NCI-H2081 (cell line): ENCODE measurements around the gene SLC43A3.
"Not testable (repeated sequence)": the region's sequence is repeated elsewhere in the genome, so short reads cannot be mapped to it uniquely, and the experiment has no call there.

Experiments
- DNase-seq, 2 experiments: peaks; one replicate each; lab custom pipeline; 2025; lab: John Stamatoyannopoulos, UW

The SLC43A3 gene

DNA sequence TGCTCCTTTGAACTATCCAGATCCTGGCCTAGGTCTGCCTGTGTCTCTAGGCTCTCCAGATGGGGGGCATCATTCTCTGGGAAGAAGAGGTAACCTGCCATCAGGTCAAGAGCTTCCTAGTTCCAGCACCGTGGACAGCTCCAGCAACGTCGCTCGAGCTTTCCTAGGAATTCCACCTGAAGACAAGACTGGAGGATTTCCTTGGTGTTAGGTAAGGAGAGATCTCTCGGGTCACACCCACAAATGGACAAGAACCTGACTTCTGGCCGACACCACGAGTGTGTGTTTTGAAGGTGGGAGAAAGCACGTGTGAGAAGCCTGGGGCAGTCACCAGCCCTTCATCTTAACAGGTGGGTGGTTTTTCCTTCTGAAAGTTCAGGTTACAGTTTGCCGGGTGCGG is 47.2 kb downstream of the SLC43A3 start:
- DNase-seq, result no peak

DNA sequence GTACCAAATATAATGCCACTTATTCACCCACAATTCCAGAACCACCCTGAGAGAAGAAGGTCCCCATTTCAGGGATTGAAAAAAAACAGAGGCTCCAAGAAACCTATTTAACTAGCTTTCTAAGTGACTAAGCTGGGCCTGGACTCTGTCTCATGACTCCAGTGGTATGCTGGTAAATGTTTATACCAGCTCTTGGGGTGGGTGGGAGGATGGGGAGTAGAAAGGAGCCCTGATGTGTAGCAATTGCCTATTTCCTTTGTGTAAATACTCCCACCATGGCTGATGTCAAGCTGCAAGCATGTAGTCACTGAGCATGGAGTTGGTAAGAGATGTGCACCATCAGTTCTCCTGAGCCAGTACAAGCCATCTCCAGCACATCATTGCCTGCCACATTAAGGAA is 48.7 kb downstream of the SLC43A3 start:
- DNase-seq, result no peak

DNA sequence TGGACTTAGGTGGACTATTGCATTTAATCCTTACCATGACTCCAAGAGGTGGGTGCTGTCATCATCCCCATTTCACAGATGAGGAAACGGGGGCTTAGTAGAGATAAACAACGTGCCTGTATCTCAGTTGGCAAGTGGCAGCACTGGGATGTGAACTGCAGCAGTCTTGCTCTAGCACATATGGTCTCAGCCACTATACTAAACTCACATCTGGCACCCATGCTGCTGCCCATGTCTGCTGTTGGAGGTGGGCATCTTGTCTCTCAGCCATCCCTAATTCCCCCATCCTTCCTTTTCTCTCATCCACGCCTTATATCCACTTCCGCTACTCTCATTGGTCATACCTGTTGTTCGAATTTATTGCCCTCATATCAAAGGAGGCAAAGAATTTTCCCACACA is 49.8 kb downstream of the SLC43A3 start:
- DNase-seq, result no peak

DNA sequence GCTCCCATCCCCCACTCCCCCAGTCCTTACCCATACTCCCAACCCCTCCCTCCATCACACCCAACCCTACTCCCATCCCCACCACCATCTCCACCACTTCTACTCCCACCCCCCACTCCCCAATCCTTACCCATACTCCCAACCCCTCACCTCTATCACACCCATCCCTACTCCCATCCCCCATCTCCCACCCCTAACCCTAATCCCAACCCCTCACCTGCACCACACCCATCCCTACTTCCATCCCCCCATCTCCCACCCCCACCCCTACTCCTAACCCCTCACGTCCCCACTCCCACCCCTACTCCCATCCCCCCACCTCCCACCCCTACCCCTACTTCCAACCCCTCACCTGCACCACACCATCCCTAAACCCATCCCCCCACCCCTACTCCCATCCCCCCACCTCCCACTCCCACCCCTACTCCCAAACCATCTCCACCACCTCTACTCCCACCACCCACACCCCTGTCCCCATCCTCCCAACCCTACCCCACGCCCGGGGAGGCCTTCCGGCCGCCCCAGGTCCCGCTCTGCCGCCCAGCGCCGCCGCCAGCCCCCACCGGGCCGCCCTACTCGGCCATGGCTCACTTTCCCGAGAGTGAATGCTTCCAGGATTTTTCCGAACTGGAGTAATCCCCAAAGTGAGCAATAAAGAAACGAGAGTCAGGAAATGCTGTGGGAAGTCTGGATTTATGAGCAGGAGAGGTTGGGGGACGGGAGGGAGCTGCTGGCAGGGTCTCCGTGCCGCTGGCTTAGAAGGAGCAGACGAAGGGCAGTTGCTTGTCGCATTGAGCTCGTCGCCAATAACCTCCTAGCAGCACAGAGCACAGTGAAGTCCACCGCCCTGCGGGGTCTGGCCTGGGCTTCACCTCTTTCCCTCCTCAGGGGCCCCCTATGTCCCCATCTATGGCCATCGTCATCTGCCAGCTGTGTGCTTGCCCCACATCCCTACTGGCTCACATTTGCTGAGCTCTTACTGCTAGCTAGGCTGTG is 50.5 kb downstream of the SLC43A3 start:
- DNase-seq, result no peak

DNA sequence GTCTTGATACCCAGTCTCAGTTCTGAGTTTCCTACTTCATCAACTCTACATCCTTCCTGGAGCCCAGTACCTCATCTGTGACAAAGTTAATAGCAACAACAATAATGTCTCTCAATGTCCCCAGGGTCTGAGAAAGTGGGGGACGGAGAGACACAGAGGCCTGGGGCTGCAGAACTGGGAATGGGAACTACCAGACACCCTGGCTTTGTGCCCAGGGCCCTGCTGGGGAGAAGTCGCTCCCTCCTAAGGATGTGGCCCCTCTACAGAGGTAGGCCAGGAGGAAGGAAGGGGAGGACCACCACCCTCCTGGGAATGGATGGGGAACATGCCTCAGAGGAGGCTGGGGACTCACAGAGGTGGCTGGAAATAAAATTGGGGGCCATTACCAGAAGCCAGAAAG is 51.4 kb downstream of the SLC43A3 start:
- no peak for DNase-seq

DNA sequence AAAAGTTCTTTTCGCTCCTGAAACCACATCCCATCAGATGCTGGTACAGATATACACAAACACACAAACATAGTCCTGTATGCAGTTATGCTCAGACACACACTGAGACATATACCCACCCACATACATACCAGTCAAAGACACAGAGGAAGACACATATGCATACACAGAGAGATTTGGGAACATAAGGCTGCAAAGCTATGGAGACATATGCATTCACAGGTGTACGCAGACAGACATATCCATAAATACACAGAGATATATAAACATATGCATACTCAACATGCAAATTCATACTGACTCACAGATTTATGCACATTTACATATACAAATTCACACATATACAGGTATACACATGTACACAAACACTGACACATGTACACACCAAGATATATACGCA is 52.0 kb downstream of the SLC43A3 start:
- no peak for DNase-seq

DNA sequence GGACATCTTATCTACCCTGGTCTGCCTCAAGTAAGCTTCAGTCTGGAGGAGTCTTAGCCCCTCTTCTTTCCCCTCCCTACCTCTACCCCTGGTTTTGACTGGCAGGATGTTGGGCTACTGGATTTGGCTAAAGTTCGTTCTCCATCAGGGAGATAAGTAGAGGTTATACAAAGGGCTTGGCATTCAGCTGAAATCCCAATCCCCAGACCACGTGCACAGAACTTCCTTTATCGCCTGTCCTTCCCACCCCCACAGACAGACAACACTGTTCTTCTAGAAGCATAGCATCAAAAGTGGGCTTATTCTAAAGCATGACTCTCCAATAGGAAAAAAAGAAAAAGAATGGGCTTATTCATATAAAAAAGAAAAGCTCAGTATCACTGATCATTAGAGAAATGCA is 53.8 kb downstream of the SLC43A3 start:
- DNase-seq, result no peak

DNA sequence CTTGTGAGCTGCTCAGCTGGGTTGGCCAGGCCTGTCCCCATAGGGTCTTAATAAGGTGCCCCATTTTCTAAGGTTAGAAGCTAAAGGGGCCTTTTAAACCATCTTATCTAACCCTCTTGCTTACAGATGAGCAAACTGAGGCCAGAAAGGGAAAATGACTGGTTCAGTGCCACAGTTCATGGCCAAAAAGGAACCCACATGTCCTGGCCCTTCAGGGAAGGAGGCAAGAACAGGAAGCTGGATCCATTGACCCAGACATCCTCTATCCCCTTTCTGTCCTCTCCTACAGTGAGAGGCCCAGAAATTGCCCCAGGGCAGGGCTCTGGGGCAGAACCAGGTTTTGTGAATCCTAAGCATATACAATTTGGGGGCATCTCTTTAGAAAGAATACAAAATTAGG is 56.0 kb downstream of the SLC43A3 start:
- DNase-seq, result no peak

DNA sequence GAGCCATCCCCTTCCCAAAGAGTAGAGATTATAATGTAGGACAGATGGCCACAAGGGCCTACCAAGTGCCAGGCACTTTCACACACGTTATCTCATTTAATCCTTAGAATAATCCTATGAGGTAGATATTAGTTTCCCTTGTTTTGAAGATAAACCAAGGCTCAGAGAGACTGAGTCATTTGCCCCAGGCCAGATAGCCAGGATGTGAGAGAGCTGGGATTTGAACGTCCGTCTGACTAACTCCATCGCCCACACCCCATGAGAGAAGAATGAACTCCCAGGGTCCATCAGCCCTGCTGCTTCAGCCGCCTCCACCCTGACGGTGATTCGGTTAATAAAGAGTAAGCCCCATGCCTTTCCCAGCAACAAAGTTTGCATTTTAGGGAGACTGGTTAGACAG is 56.7 kb downstream of the SLC43A3 start:
- no peak for DNase-seq

DNA sequence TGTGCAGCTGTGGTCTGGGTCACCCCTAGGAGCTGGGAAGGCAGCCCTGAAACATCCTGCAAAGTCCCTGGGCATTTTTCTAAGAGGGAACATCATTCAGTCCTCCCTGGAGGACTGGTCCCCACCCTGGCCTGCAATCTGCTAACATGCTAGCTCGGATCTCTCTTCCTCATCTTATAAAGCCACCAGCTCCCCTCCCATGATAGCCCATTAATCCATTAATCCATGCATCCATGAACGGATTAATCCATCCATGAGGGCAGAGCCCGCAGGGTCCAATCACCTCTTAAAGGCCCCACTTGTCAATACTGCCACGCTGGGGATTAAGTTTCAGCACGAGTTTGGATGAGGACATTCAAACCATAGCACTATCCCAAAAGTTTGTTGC is 58.1 kb downstream of the SLC43A3 start:
- DNase-seq, result no peak

DNA sequence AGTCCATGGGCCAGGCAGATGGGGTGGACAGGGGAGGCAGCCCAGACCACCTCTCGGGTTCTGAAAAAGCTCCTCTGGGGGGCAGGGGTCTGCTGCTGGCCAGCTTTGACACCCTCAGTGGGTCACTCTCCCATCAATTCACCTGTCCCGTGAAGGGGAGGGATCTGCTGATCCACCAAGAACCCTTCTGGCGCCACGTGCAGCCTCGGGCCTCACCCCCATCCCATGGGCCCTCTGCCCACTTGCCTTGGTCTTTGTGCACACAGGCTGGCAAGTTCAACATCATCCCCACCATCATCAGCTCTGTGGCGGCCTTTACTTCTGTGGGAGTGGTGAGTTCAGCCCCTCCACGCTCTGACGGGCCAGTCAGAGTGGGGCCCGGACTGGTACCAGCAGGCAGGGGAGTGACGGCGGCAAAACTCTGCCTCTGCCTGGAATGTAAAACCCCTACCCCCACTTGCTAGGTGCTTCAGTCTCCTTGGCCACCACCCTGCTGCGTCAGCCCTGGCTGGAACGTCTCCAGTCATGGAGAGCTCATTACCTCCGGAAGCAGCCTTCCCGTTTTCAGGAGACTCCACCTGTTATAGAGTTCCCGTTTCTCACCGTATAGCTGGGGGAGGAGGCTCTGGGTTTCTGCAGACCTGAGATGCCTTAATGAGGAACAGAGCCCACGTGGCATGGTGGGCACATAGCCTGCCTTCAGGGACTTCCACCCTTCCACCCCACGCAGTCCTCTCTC is 58.6 kb downstream of the SLC43A3 start:
- no peak for DNase-seq

DNA sequence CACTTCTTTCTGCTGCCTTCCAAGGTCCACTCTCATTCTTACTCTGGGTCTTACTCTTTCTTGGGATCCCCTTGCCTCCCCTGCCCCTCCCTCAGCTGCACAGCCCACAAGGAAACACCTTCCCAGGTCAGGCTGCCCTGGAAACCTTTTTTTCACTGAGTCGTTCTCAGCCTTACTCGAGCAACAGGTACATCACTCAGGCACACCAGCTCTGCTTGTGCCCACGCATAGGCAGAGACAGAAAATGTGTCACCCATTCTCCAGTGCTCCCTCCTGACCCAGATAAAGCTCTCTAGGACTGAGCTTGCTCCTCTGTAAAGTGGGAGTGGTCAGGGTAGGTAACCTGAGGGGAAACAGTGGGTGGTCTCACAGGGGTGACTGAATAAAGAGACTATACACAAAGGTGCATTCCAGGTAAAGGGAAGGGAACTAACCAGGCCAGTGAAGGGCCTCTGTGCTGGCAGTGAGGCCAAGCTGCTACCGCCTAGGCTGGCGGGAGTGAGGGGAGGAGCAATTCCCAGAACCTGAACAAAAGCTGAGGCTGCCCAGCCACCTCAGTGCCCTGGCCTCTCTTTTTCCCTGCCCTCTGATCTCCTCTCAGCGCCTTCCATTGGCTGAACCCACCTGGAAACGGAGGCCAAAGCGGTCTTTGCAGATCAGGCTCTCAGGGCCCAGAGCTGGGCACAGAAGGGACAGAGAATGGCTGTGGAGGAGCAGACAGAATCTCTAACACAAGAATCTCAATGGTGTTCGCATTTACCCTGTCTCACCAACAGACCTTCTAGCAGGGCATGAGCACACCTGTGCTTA is 61.9 kb downstream of the SLC43A3 start:
- DNase-seq, result no peak

DNA sequence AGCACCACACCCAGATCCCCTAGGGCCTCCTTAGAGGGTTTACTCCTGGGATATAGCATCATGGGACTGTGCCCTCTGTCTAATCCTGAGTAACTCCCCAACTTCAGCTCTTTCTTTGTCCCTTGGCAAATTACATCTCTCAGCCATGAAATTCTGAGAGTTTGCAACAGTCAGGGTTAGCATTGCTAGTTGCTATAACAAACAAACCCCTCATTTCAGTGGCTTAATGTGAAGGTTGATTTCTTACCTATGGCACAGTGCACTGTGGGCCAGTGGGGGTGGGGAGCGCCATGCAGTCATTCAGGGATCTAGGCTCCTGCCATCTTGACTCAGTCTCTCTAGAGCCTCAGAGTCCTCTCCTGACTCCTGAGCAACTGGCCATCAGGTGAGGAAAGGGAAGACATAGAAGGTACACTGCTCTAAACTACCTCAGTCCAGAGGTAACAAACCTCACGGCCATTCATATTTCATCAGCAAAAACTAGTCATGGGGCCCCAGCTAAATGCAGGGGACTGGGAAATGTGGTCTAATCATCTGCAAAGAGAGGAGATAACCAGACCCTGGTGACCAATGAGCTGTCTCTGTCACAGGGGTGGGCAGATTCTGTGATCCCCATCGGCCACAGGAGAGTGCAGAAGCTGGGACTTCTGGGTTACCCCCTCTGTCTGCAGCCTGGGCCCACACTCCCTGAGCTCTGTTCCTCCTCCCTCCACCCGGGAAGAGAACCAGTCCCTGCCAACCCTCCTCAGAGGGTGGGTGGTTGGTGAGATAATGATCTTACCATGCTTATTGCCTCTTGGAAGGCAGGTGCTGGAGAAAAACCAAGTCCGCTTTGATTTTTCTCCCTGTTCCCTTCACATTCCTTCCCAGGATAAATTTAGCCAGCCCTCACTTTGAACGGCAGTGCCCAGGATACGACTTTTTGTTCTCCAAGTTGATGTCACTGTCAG is 63.5 kb downstream of the SLC43A3 start:
- no peak for DNase-seq

DNA sequence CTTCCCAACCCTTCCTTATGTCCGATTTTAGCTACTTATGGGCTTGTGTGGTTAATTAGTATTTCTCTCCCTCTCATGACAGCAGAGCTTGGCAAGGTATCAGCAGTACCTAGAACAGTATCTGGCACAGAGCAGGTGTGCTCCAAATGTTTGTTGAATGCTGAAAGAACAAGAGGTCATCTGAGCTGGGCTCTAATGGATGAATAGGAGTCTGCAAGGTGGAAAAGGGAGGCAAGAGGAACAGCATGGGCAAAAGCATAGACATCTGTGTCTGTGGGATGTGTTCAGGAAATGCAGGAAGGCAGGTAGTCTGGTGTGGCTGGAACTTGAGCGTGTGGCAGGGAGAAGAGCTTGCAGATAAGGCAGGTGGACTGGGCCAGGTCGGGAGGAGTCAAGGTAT is 65.0 kb downstream of the SLC43A3 start:
- no peak for DNase-seq

DNA sequence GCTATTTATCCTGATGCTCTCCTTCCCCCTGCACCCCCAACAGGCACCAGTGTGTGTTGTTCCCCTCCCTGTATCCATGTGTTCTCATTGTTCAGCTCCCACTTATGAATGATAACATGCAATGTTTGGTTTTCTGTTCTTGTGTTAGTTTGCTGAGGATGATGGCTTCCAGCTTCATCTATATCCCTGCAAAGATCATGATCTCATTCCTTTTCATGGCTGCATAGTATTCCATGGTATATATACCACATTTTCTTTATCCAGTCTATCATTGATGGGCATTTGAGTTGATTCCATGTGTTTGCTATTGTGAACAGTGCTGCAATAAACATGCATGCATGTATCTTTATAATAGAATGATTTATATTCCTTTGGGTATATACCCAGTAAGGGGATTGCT is 65.5 kb downstream of the SLC43A3 start:
- not testable (repeated sequence) for DNase-seq

DNA sequence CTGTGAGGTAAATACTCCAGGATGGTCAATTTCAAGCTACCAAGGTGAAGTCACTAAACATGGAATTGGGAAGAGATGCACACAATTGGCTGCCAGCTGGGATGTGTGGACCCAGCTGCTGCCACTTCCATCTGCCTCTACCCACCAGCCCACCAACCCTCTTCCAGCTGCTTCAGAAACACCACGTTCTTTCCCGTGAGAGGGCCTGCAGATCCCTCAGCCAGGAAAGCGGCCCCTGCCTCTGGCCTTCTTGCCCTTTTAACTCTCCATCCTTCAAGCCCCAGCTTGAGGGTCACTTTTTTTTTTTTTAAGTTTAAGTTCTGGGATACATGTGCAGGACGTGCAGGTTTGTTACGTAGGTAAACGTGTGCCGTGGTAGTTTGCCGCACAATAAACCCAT is 65.9 kb downstream of the SLC43A3 start:
- no peak for DNase-seq

DNA sequence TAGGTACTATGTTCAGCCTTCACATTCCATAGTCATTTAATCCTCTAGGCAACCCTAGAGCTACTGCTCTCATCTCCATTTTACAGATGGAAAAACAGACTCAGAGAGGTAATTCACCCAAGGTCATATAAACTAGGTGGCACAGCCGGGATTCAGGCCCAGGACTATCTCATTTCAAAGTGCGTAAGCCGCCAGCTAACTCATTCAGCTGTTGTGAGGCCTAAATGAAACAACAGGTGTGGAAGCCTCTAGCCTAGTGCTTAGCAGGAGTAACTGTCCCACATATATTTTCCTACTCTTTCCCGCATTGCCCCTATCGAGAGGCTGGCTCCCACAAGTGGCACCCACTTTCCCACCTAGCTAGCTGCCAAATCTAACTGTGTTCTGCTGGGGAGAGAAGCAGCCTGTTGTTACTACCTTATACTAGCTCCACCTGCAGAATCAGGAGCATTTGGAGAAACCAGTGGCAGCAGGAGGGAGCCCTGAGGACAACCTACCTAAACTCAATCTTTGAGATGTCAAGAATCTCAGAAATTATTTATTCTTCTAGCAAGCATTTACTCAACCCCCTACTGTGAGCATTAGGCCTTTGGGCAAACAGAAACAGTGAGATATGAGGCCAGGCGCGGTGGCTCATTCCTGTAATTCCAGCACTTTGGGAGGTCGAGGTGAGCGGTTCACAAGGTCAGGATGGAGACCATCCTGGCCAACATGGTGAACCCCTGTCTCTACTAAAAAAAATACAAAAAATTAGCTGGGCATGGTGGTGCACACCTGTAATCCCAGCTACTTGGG is 66.8 kb downstream of the SLC43A3 start:
- no peak for DNase-seq

DNA sequence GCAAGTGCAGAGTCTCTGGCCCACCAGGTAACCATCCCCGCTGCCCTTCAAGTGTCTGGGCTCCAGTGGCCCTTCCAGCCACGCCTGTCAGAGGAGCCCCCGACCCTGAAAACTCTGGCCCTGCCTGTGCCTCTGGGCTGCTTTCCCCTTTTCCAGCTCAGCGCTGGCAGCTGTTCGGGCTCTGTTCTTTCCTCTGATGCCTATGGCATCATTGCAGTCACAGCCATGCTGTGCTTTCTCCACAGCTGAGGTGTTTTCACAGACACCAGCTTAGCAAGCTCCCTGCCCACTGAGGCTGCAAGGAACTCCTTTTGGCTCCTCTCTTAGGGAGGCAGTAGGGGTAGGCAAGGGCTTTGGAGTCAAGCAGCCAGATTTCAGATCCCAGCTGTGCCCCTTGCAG is 67.5 kb downstream of the SLC43A3 start:
- no peak for DNase-seq

DNA sequence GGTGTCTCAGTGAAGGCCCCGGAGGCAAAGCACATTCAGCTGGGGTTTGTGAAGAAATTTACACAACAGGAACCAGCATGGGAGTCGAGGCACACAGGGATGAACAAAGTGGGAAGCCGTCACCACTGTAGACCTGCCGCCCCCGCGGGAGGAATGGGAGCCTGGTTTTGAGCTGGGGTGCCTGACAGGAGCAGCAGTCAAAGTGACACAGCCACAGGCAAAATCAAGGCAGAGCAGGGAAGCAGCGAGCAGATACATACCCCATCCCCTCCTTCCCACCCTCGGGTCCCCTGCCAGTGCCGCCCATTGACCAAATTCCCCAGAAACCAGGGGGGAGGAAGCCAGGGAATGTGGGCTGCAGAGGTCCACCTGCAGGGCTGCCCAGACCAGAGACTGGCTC is 67.9 kb downstream of the SLC43A3 start:
- DNase-seq, result no peak

DNA sequence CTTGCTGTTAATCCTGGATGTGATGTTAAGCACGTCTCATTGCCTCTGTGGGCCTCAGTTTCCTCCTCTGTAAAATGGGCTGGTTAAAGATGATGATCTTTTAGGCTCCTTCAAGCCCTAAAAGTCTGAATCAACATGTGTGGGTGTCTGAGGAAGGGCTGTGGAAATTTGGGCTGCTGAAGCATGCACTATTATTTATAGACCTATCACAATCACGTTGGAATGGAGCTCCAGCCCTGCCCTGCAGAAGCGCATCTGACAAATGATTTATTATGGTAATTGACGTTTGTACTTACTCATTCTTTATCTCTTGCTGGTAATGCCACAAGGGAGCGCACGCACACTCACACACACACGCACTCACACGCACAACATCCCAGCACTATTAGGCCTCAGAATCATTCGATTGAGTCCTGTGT is 68.4 kb downstream of the SLC43A3 start:
- no peak for DNase-seq
